A549 (cell line): ENCODE measurements around the gene DNAJC5. TPM values are rescaled to one million over a fixed set of nuclear protein-coding genes. Genes with fewer than 3 reads are reported as not detected.

ENCODE experiments used
- ATAC-seq, 2 experiments: fragments of 200-7000 bp in 1 of 2; fragments of >200 bp in 1 of 2; cut with Nextera tagmentation in 1 of 2; cut with Tn5 transposase in 1 of 2; 3 replicates each; pipeline versions ENCODE4 v1.8.0 to v1.9.1; 2018 to 2020; ENCODE audit warnings: mild to moderate bottlenecking in 1 of 2, moderate library complexity in 1 of 2
- CTCF ChIA-PET: fragments of 300-600 bp; sonication (Branson Sonifier 250); formaldehyde crosslinking; extraction: SDS; loops from one replicate; lab custom pipeline; 2021; ENCODE audit warnings: antibody characterized with exemption, inconsistent platforms; lab: Yijun Ruan, JAX
- POLR2A ChIA-PET: fragments of 350-600 bp; formaldehyde crosslinking; extraction: SDS; loops from one replicate; lab custom pipeline; 2021; ENCODE audit warnings: antibody characterized with exemption, inconsistent platforms; lab: Yijun Ruan, JAX
- DNase-seq, 2 experiments: peaks; one replicate each; pipeline versions ENCODE4 v3.0.0 to v3.0.0-alpha.2; 2011 to 2016; ENCODE audit warnings: low read depth in 1 of 2, low spot score in 1 of 2
- FAIRE-seq: peaks from 2 replicates; lab custom pipeline; 2011; peaks lifted over from hg19 to GRCh38; lab: Jason Lieb, UNC
- H3K27ac ChIP-seq, 2 experiments: fragments of >200 bp; sonication (Bioruptor Twin); formaldehyde crosslinking; 3 replicates each; pipeline ENCODE4 v1.5.1; 2016 to 2017
- H3K4me1 ChIP-seq: fragments of >200 bp; sonication (Bioruptor Twin); formaldehyde crosslinking; 3 replicates; pipeline ENCODE4 v1.6.1; 2016
- H3K4me2 ChIP-seq: fragments of >200 bp; sonication (Bioruptor Twin); formaldehyde crosslinking; 3 replicates; pipeline ENCODE4 v1.6.1; 2016
- H3K4me3 ChIP-seq: fragments of >200 bp; sonication (Bioruptor Twin); formaldehyde crosslinking; 3 replicates; pipeline ENCODE4 v1.5.1; 2016
- H3K9me3 ChIP-seq: fragments of >200 bp; sonication (Bioruptor Twin); formaldehyde crosslinking; 3 replicates; pipeline ENCODE4 v1.6.1; 2016
- BHLHE40 ChIP-seq: IDR thresholded peaks from 2 replicates; pipeline ENCODE4 v1.6.1; 2012; ENCODE audit warnings: low read depth, low read length, inconsistent platforms
- CBX2 ChIP-seq: fragments of 200-600 bp; sonication (generic); IDR thresholded peaks from 2 replicates; pipeline ENCODE4 v1.6.1; 2016; ENCODE audit warnings: low read depth, mild to moderate bottlenecking, borderline replicate concordance
- CBX8 ChIP-seq: fragments of 200-600 bp; sonication (generic); IDR thresholded peaks from 2 replicates; pipeline ENCODE4 v1.6.1; 2016
- CHD2 ChIP-seq: fragments of 150-350 bp; IDR thresholded peaks from 2 replicates; pipeline ENCODE4 v1.6.1; 2014; ENCODE audit warnings: low read length; ENCODE audit not compliant: partially characterized antibody
- CHD4 ChIP-seq: fragments of 200-600 bp; sonication (generic); IDR thresholded peaks from 2 replicates; pipeline ENCODE4 v1.6.1; 2016; ENCODE audit warnings: antibody characterized with exemption, mild to moderate bottlenecking, borderline replicate concordance
- EHF ChIP-seq: fragments of 250-450 bp; sonication (Bioruptor Pico); IDR thresholded peaks from 2 replicates; pipeline ENCODE4 v1.5.0; 2020; ENCODE audit warnings: mild to moderate bottlenecking
- FOSB ChIP-seq: fragments of 250-450 bp; sonication (Bioruptor Pico); IDR thresholded peaks from 2 replicates; pipeline ENCODE4 v1.5.0; 2020; ENCODE audit warnings: mild to moderate bottlenecking, moderate library complexity
- HEYL ChIP-seq: fragments of 250-450 bp; sonication (Bioruptor Pico); IDR thresholded peaks from 2 replicates; pipeline ENCODE4 v1.8.0; 2021; ENCODE audit warnings: mild to moderate bottlenecking, moderate library complexity
- HOXB13 ChIP-seq: fragments of 250-450 bp; sonication (Bioruptor Pico); IDR thresholded peaks from 2 replicates; pipeline ENCODE4 v1.5.0; 2020; ENCODE audit warnings: low read depth, mild to moderate bottlenecking, moderate library complexity
- HOXB5 ChIP-seq: fragments of 250-450 bp; sonication (Bioruptor Pico); IDR thresholded peaks from 2 replicates; pipeline ENCODE4 v1.5.0; 2020; ENCODE audit warnings: mild to moderate bottlenecking, moderate library complexity
- KDM5A ChIP-seq: fragments of 200-600 bp; sonication (generic); IDR thresholded peaks from 2 replicates; pipeline ENCODE4 v1.6.1; 2016; ENCODE audit warnings: antibody characterized with exemption, mild to moderate bottlenecking
- MAZ ChIP-seq: fragments of 150-350 bp; IDR thresholded peaks from 2 replicates; pipeline ENCODE4 v1.6.1; 2014; ENCODE audit warnings: antibody characterized with exemption, low read depth, low read length, borderline replicate concordance
- NR3C1 ChIP-seq: fragments of >200 bp; sonication (Bioruptor Twin); formaldehyde crosslinking; IDR thresholded peaks from 3 replicates; pipeline ENCODE4 v1.6.1; 2017
- PHF8 ChIP-seq: fragments of 200-600 bp; sonication (generic); IDR thresholded peaks from 2 replicates; pipeline ENCODE4 v1.6.1; 2016; ENCODE audit warnings: low read depth, mild to moderate bottlenecking, antibody characterized with exemption, moderate library complexity, borderline replicate concordance
- RNF2 ChIP-seq: fragments of 200-600 bp; sonication (generic); IDR thresholded peaks from 2 replicates; pipeline ENCODE4 v1.6.1; 2016; ENCODE audit warnings: low read depth, mild to moderate bottlenecking, antibody characterized with exemption, moderate library complexity, borderline replicate concordance
- SREBF2 ChIP-seq: fragments of 450-650 bp; IDR thresholded peaks from 2 replicates; pipeline ENCODE4 v1.6.1; 2014; ENCODE audit warnings: mild to moderate bottlenecking, moderate library complexity
- WGBS: methylation state at CpG from one replicate; pipeline ENCODE4 v1.1.6; 2017; ENCODE audit errors: missing lambda C conversion rate; 5-methylcytosine and 5-hydroxymethylcytosine counted together
- polyA plus RNA-seq, 4 experiments: library from polyadenylated mRNA; depleted of rRNA in 3 of 4; stranded (reverse); fragments of >200 nt; fragmentation: RNase III in 1 of 4; extraction: RNeasy Plus Mini Kit Qiagen cat#74134 plus additional on column Dnase treatment in 1 of 4; gene quantifications; 2 replicates in 3 of 4; 3 replicates in 1 of 4; pipeline ENCODE4 v1.2.3, GENCODE V29; 2011 to 2017
- TF ChIP-seq, protein P1 (sequence below): IDR thresholded peaks from 2 replicates; pipeline ENCODE4 v1.6.1; 2012
- TF ChIP-seq, protein P2 (sequence below): fragments of >200 bp; sonication (Bioruptor Twin); formaldehyde crosslinking; IDR thresholded peaks from 3 replicates; pipeline ENCODE4 v1.6.1; 2016
- TF ChIP-seq, protein P3 (sequence below): fragments of 450-650 bp; IDR thresholded peaks from 2 replicates; pipeline ENCODE4 v1.6.1; 2014; ENCODE audit warnings: antibody characterized with exemption
- TF ChIP-seq, protein P4 (sequence below): fragments of 250-450 bp; sonication (Bioruptor Pico); IDR thresholded peaks from 2 replicates; pipeline ENCODE4 v1.5.0; 2020; ENCODE audit warnings: low read depth, mild to moderate bottlenecking, moderate library complexity

DNAJC5 gene
- polyA plus RNA-seq, 2 of the 4 experiments (the other 2 are of a cell fraction) = 20.4 to 23.2 TPM

DNA sequence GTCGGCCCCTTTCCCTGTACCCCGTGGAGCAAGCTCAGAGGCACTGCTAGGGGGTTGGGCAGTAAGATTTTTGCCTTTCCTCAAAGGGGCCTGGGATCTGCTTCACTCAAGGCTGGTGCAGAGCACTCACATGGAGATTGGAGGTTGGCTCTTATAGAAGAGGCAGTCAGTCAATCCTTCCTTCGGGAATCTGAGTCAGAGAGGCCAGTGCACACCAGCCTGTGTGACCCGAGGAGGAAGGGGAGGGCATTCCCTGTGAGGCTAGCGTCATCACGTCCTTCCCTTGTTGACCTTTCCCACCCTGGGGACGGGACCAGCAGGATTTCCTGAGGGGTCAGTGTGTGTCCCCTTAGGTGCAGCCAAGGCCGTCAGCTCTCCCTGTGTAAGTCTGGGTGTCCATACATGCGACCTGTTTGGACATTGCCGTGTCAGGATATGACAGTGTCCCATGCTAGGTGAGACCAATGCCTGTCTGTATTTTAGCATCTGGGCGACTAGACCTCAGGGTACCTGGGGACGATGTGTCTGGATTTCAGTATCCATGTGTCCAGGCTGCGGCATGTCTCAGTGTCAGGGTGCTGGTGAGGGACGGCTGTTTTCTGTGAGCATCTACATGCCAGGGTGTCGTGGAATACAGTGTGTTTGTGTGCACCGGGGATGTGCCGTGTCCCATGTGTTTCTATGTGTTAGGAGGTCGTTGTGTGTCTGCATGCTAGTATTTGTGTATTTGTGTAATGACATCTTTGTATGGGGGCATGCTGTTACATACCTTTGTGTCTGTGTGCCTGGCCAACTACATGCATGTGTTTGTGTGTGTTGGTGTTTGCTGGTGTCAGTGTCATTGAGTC lies 77.6 kb downstream of the DNAJC5 start:
- TF ChIP-seq PHF8 (no peak), NR3C1 (no peak), CHD4 (no peak), SREBF2 (no peak), EHF (no peak), HOXB5 (CRISPR knock-in tag) (no peak), CHD2 (no peak), RNF2 (no peak), CBX2 (no peak), FOSB (no peak), BHLHE40 (no peak), KDM5A (no peak), HEYL (CRISPR knock-in tag) (no peak), HOXB13 (no peak)
- TF ChIP-seq, protein P1, sequence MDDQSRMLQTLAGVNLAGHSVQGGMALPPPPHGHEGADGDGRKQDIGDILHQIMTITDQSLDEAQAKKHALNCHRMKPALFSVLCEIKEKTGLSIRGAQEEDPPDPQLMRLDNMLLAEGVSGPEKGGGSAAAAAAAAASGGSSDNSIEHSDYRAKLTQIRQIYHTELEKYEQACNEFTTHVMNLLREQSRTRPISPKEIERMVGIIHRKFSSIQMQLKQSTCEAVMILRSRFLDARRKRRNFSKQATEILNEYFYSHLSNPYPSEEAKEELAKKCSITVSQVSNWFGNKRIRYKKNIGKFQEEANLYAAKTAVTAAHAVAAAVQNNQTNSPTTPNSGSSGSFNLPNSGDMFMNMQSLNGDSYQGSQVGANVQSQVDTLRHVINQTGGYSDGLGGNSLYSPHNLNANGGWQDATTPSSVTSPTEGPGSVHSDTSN = no peak
- TF ChIP-seq, protein P2, sequence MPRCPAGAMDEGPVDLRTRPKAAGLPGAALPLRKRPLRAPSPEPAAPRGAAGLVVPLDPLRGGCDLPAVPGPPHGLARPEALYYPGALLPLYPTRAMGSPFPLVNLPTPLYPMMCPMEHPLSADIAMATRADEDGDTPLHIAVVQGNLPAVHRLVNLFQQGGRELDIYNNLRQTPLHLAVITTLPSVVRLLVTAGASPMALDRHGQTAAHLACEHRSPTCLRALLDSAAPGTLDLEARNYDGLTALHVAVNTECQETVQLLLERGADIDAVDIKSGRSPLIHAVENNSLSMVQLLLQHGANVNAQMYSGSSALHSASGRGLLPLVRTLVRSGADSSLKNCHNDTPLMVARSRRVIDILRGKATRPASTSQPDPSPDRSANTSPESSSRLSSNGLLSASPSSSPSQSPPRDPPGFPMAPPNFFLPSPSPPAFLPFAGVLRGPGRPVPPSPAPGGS = no peak
- TF ChIP-seq, protein P3, sequence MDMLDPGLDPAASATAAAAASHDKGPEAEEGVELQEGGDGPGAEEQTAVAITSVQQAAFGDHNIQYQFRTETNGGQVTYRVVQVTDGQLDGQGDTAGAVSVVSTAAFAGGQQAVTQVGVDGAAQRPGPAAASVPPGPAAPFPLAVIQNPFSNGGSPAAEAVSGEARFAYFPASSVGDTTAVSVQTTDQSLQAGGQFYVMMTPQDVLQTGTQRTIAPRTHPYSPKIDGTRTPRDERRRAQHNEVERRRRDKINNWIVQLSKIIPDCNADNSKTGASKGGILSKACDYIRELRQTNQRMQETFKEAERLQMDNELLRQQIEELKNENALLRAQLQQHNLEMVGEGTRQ = no peak
- TF ChIP-seq, protein P4, sequence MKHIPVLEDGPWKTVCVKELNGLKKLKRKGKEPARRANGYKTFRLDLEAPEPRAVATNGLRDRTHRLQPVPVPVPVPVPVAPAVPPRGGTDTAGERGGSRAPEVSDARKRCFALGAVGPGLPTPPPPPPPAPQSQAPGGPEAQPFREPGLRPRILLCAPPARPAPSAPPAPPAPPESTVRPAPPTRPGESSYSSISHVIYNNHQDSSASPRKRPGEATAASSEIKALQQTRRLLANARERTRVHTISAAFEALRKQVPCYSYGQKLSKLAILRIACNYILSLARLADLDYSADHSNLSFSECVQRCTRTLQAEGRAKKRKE (CRISPR knock-in tag) = no peak
- TF ChIP-seq, all 56 proteins: peak for 0
- no peak overlapping the region for H3K27ac ChIP-seq
- ChIA-PET POLR2A (interaction anchor here (1.4 to 1.8 kb wide), 2 partner anchors 15 to 435 kb away, joined by 5 to 10 read pairs; partner anchors contain the start of gene PTK6), CTCF (interaction anchor here (0.6 to 3.6 kb wide), 17 partner anchors 8 to 665 kb away, joined by 3 to 48 read pairs (median 9); partner anchors contain the start of genes PRPF6, PTK6, TCEA2 and UCKL1)
- 76% methylated on average over 18 of the region's 18 CpGs for WGBS
- ATAC-seq = no peak
- H3K4me3 ChIP-seq = no peak overlapping the region
- peaks cover 37% of the 10 kb centered on the region for H3K4me1 ChIP-seq
- FAIRE-seq = no peak
- DNase-seq = no peak
- H3K4me2 ChIP-seq = no peak overlapping the region
- H3K9me3 ChIP-seq = no peaks in the 10 kb centered on the region

DNA sequence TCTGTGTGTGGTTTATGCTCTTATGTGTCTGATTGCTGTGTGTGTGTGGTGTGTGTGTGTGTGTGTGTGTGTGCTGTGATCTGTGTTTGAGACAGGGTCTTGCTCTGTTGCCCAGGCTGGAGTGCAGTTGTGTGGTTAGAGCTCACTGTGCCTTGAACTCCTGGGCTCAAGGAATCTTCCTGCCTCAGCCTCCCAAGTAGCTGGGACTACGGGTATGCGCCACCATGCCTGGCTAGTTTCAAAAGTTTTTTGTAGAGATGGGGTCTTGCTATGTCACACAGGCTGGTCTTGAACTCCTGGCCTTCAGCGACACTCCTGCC lies 78.2 kb downstream of the DNAJC5 start:
- no peak for ATAC-seq
- WGBS = 97% methylated on average over 3 of the region's 3 CpGs
- FAIRE-seq = no peak
- Histone ChIP-seq H3K4me2 (peak overlapping the region; percentile 75; the same call in 2 of the 3 replicates), H3K9me3 (no peaks in the 10 kb centered on the region), H3K4me1 (peaks cover 43% of the 10 kb centered on the region), H3K27ac (no peak overlapping the region; a peak in 1 of 6 replicates), H3K4me3 (no peak overlapping the region)
- DNase-seq = no peak
- ChIA-PET POLR2A (interaction anchor here (0.6 to 1.8 kb wide), 4 partner anchors 16 to 435 kb away, joined by 3 to 10 read pairs (median 6); partner anchors contain the start of genes PTK6 and TPD52L2), CTCF (interaction anchor here (0.6 to 3.6 kb wide), 54 partner anchors 10 to 750 kb away, joined by 3 to 48 read pairs (median 6); partner anchors contain the start of genes PTK6, TCEA2, TPD52L2 and UCKL1)
- TF ChIP-seq HOXB13 (no peak), CBX8 (no peak), NR3C1 (no peak), MAZ (no peak)
- TF ChIP-seq, all 56 proteins: peak for 0
